Tongue (tissue), 2 donors: Measurements from ENCODE around the gene SERPINA3. TPM values are rescaled to one million over a fixed set of nuclear protein-coding genes. Genes with fewer than 3 reads are reported as not detected.
"Not testable (repeated sequence)": the region's sequence is repeated elsewhere in the genome, so short reads cannot be mapped to it uniquely, and the experiment has no call there.

Source experiments
- DNase-seq: peaks from one replicate; pipeline ENCODE4 v3.0.0-alpha.2; 2015
- total RNA-seq: library from RNA; depleted of rRNA; stranded (reverse); fragments of >200 nt; gene quantifications from one replicate; pipeline ENCODE4 v1.2.3, GENCODE V29; 2014

Gene SERPINA3
- 1.5 TPM for total RNA-seq

DNA sequence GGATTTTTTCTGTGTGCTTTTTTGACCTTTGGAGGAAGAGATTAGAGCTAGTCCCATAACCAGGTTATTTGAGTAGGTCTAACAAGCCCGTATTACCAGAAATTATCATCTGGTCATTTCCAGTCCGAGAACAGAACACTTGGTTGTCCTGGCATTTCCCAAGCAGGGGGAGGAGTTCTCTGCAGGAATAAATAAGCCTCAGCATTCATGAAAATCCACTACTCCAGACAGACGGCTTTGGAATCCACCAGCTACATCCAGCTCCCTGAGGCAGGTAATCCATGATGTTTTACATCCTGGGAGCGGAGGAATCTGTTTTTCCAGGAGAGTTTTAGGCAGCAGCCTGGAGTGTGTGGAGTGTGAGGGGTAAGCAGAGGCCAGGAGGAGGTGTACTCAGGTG is at the start of gene SERPINA3:
SERPINA3 (plus strand) TSS at position 218 of the 400 bp plus-strand sequence. CDS start 2,051 bp downstream, outside the sequence.
- DNase-seq = peak; percentile 17

DNA sequence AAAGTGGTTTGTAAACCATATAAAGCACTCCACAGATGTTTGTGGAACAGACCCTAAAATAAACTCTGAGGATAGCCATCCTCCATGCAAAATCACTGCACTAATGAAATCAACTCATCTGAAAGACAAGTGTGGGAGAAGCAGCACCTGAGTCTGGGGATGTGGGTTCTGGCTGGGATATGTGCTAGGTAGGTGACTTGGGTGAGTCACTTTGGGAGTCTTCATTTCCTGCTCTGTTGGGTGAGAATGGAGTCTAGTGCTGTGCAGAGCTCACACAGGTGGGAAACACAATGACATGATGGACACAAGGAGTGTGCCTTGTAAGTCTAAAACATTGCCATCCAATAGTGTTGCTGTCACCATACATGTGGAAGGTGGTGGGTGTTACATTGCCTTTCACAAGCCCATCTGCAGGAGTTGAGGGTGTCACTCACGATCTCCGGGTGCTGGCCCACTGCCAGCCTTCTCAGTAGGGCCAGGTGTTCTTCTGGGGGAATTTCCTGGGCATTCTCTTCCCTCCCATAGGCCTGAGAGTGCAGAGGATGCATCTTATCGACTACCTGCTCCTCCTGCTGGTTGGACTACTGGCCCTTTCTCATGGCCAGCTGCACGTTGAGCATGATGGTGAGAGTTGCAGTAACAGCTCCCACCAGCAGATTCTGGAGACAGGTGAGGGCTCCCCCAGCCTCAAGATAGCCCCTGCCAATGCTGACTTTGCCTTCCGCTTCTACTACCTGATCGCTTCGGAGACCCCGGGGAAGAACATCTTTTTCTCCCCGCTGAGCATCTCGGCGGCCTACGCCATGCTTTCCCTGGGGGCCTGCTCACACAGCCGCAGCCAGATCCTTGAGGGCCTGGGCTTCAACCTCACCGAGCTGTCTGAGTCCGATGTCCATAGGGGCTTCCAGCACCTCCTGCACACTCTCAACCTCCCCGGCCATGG is 49.0 kb upstream of the SERPINA3 start:
- no peak for DNase-seq

DNA sequence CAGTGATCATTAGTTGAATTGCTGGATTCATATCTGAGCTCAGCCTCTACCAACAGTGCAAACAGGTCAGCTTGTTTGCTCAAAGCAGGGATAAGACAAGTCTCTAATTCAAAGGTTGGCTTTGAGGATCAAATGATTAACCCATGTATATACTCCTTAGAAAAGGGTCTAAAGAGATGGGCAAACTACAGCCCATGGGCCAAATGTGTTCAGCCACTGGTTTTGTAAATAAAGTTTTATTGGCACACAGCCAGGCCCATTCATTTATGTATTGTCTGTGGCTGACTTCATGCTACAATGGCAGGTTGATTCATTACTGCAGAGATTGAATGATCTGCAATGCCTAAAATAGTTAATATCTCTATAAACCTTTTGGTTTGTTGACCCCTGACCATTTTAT is 47.8 kb upstream of the SERPINA3 start:
- no peak for DNase-seq

DNA sequence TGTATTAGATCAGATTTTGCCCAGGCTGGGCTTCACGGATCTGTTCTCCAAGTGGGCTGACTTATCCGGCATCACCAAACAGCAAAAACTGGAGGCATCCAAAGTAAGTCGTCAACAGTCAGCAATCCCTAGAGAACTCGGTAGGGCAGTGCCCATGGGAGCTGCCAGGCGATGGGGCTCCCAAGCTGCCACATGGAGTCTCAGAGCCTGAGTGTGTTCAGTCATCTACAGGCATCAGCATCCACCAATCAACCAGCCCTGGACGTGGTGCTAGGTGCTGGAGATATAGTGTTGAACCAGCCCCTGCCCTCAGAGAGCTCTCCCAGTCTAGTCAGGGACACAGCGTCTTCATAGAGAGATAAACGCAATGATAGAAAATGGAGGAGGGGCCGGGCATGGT is 44.0 kb upstream of the SERPINA3 start:
- DNase-seq = no peak

DNA sequence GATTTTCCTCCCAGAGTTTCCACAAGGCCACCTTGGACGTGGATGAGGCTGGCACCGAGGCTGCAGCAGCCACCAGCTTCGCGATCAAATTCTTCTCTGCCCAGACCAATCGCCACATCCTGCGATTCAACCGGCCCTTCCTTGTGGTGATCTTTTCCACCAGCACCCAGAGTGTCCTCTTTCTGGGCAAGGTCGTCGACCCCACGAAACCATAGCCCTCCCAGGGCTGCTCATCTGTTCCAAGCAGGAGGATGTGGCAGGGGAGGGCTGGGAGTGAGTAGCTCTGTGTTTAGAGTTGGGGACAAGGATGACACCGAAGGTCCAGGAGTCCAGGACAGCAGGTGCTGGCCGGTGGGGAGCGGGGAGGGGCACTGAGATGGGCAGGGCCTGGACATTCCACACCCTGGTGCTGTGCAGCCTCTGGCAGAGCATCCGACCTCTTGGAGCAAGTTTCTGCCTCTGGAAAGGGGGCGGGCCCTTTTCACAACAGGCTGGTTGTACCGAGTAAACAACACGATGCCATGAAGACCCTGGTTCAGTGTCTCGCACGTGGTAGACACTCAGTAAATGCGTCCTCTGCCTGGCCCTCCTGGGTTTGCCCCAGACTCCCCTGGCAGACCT is 42.7 kb upstream of the SERPINA3 start:
- no peak for DNase-seq

DNA sequence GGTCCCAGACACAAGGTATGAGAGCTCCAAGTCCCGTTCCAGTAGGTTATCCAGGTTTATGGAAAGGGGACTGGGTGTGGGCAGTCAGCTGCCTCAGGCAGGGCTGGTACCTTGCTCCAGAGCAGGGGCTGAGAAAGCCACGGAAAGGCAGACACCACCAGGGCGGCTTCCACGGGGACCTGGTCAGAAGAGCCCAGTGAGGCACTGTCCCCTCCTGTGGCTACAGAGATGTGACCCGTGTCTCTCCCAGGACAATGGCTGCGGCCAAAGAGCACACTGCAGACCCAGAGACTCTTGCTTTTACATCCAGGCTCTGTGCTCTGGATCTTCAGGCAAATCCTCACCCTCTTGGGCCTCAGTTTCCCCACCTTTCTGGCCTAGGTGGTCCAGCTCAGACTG is 42.2 kb upstream of the SERPINA3 start:
- no peak for DNase-seq

DNA sequence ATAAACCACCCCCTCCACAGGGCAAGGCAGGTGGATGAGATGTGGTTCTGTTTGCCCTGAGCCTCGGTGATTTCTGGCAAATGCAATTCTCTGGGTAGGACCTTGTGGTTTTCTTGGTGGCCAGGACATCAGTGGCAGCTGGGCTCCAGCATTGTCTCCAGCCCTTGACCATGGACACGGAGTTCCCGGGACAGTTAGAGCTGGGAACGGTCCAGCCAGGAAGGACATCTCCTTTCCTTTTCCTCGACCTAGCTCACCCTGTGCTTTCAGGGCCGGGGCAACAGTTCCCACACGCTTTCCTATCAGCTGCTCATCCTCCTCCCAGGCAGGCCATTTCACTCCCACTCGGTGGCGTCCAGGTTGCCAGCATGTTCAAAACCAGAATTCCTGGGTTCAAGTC is 41.8 kb upstream of the SERPINA3 start:
- no peak for DNase-seq

DNA sequence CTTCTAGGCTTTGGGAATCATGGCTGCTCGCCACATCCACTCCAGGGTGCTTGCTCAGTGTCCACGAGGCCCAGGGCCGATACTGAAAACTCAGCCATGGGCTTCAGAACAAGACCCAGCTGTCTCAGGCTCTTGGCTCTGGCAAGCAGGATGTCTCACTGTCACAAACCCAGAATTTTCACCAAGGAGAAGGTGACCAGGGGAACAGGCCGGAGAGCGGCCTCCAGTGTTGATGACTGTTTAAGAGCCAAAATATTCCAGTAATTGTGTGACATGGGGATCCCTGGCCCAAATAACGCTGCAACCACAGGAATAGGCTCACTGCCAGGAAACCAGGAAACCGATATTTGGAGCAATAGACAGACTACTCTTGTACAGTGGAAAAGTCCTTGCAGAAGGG is 40.8 kb upstream of the SERPINA3 start:
- DNase-seq = peak; percentile 32

DNA sequence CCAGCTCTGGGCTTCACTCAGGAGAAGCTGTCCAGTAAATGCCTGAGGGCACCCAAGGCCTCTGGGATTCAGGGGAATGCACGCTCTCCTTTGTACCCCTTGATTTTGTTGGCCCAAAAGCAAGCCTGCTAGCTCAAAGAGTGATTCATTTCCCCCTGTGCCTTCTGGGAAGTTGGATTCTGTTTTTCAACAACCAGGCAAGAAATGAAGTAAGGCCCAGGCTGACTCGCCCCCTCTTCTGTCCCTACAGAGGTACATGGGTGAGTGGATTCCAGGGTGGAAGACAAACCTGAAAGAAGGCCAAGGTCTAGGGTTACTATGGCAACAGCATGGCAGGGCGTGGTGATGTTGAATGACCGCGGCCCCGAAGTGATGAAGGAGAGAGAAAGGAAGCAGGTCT is 40.2 kb upstream of the SERPINA3 start:
- DNase-seq = peak; percentile 20

DNA sequence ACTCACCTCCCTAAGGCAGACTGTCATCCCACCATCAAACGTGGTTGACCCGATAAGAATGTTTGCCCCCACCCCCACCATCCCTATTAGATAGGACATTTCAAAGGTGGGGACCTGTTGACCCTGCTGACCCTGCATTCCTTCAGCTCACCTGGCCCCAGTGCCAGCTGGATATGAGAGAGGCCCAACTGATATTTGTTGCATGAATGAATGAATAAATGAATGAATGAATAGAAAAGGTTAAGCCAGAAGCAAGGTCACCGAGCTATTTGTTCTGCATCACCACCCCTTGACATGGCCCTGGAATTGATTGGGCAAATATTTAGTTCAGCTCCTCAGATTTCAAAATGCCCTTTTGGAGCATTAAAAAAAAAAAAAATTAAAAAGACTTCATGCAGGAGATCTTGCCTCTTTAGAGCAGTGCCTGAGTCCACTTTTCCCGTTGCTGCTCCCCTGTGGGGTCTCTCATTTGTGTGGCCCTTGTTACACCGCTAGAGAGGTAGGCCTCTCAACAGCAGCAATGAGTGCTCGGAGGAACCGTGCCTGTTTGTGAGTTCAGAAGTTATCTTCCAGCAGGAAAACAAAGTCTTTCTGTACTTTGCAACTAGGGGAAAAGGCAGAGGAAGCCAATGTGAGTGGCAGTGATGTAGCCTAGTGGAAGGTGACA is 39.4 kb upstream of the SERPINA3 start:
- DNase-seq = no peak

DNA sequence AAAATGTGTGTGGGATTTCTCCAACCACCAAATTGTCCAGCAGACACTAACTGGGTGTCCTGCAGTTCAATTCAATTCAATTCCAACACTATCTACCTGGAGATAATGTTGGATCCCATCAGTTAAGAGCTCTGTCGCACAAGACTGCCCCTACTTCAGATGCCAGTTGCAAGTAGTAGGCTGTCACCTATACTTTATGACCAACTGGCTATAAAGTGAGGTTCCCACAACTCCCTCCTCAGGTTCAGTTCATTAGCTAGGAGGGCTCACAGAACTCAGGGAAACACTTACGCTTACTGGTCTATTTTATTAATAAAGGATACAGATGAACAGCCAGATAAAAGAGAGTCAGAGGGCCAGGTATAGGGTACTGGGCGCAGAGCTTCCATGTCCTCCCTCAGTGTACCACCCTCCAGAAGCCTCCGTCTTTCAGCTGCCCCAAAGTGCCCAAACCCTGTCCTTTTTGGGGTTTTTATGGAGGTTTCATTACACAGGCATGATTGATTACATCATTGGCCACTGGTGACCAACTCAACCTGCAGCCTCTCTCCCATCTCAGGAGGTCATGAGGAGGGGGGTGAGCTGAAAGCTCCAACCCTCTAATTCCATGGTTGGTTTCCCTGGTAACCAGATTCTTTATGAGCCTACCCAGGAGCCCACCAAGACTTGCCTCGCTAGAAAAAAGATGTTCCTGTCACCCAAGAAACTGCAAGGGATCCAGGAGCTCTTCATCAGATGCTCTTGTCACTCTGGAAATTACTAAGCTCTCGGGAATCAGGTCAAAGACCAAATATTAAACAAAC is 38.5 kb upstream of the SERPINA3 start:
- no peak for DNase-seq

DNA sequence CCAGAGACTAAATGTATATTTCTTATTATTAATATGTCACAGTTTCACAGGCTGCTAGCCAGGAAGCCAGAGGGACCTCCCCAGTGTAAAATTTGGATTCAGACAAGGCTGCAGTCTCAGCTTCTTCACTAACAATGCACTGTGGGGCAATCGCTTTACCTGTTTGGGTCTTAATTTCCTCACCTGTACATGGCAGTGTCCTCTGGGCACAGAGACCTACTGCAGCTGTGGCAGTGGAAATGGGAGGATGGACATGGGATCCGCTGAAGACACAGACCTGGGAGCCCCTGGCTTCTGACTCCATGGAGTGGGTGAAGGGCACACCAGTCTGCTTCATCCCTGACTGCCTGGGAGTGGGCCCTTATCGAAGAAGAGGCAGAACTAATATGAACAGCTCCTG is 37.9 kb upstream of the SERPINA3 start:
- DNase-seq = no peak

DNA sequence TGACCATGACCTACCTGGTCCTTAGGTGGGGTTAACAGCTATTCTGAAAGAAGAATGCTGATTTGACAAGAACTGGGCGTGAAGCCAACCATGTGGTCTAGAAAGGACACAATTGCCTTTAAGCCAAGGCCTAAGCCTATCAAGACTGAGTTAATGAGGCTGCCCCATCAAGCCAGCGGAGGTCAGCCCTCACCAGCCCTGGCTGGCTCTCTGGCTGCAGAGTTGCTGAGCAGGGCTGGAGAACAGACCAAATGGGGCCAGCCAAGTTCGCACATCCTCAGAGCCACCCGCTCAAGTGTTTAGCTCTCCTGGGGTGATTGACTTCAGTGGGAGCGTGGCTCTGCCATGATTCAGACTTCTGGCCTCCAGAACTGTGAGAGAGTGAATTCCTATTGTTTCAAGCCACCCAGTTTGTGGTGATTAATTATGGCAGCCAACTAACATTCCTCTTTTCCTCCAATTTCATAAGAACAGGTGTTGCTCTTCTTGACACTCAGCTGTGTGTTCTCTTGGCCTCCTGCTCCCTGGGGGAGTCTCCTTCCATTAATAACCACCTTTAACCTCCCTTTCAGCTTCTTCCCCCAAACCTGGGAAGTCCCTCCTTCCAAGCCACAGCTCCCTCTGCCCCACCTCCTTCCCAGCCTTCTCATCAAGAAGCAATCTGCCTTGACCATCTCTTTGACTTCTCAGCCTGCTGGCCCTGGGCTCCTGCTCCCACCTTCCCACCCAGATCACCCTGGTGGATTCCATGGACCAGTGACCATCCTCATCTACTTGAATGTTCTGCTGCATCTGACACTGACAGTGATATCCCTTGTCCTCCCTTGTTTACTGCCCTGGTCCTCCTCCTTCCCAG is 36.2 kb upstream of the SERPINA3 start:
- no peak for DNase-seq

DNA sequence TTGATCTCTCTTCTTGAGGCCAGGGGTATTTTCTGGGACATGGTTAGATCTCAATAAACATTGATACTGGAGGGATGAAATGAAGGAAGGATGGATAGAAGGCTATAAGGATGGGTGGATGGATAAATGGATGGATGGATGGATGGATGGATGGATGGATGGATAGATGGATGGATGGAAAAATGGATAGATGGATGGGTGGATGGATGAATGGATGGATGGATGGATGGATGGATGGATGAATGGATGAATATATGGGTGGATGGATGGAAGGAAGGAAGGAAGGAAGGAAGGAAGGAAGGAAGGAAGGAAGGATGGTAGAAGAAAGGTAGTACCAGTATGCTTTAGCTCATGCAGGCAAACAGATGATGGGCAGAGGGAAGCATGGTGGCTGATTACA is 34.7 kb upstream of the SERPINA3 start:
- not testable (repeated sequence) for DNase-seq

DNA sequence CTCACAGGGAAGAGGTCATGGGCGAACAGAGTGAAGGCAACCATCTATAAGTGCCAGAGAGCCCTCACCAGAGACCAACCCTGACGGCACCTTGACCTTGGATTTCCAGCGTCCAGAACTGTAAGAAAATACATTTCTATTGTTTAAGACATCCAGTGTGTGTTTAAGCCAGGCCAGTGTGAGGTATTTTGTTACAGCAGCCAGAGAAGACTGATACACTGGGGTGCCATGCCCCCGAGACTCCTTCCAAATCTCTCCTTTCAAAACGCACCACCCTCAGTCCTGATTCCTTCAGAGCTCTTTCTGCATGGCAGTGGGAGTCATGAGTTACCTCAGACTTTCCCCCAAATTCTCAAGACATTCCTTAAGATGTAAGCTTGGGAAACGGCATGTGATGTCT is 33.5 kb upstream of the SERPINA3 start:
- no peak for DNase-seq

DNA sequence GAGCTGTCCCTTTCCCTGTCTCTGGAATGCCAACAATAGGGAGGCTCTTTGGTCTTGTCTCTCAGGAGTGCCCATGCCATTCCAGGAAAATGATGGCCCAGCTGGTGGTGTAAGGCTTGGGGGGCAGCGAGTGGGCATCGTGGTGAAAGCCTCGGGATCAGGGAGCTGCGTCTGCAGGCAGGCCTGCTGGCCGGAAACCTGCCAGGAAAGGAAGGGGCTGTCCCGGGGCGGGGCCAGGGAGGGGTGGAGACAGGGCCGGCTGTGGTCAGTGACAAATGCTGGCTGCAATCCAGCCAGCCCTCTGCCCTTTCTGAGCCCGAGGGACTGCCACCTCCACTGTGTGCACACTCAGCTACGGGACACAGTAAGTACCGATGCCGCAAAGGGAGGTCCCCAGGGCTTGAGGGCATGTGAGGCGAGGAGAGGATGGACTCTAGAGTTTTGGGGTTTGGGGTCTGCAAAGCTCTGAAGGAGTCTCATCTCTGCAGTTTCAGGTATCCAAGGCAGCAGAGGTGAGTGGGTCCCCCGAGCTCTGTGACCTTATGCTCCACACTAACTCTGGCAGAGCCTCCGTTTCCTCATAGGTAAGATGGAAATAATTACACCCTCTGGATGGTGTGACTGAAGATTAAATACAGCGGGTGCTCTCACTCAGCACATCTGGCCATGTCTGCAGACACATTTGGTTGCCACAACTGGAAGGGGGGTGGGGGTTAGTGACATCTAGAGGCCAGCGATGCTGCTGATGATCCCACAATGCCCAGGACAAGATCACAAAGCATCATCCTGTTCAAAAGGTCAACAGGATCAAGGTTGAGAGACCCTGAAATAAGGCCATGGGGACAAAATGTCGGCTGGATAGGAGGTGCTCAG is 30.8 kb upstream of the SERPINA3 start, which contains the start of gene SERPINA5:
SERPINA5 (plus strand) TSS at position 300 of the 873 bp plus-strand sequence. CDS start 5,937 bp downstream, outside the sequence.
- peak; percentile 28 for DNase-seq

DNA sequence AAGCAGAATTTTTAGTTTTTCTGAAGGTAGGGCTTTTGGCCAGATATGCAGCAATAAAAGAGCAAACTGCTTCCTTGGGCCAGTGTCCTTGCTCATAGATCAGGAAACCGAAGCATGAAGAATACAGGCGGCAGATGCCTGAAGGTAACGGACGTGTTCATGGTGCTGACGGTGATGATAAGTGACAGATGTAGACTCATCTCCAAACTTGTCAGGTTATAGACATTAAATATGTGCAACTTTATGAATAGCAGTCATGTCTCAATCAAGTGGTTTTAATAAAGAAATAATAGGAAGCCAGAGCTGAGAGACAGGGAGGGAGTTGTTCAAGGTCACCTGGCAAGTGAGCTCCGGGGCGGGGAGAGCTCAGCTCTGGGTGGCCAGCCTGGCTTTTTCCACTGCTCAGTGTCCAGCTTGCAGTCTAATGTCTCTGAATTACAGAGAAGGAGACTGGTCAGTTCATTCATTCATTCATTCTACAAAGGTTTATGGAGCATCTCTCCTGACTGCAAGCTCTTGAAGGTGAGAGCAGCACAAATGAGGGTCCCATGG is 29.9 kb upstream of the SERPINA3 start:
- DNase-seq = no peak

DNA sequence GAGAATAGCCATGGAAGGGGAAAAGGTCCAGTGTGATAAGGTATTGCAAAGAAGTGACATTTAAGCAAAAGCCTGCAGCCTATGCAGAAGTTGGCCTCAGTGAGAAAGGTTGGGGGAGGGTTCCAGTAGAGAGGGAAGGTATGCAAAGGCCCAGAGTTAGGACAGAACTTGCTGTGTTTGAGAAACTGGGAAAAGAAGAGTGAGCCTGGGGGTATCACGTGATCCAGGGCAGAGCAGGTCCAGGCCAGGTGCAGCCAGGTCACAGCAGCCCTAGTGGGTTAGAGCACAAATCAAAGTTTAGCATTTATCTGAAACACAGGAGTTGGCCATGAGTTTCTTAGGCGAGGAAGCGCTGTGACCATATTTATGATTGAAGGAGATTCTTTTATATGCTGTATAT is 29.3 kb upstream of the SERPINA3 start:
- DNase-seq = no peak

DNA sequence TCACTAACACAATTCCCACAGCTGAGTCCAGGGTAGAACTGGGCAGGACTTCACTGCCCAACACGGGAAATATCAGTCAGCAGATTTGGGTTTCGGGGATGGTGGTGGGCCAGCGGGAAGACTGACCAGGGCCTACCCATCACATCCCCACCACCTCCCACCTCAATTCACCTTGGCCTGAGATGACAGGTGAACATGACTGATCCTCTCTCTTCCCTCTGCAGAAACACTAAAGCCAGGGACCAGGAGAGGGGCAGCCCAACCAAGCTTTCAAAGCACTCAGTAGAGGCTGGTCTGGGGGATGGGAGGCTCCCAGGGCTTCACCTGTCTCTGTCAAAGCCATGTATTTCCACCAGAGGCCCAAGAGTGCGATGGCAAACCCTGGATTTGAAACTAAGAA is 28.6 kb upstream of the SERPINA3 start:
- no peak for DNase-seq
